GM19193 (cell line): ENCODE results near the gene ZFAND3.

Experiments
- POLR2A ChIP-seq: IDR thresholded peaks from 4 replicates; pipeline ENCODE4 v1.6.1; 2011; ENCODE audit not compliant: insufficient read depth, insufficient read length; ENCODE audit errors: extremely low read depth

The ZFAND3 gene

DNA sequence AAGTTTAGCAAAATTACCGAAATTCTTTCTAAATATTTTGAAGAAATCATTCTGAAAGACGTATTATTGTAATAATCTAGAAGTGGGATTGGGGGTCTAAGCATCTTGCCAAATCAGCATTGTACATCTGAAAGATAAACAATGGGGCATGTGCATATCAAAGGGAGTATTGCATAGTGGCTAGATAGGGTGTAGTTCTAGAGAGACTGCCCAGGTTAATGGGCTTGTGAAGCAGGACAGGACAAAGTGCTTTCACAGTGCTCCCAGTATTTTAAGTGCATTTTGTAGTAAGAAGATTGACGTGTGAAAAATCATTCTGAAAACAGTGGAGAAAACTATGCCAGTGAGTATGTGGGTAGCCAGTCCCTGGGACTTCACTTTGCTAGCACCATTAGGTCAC, 236.8 kb downstream of the ZFAND3 start:
- TF ChIP-seq POLR2A: no peak

DNA sequence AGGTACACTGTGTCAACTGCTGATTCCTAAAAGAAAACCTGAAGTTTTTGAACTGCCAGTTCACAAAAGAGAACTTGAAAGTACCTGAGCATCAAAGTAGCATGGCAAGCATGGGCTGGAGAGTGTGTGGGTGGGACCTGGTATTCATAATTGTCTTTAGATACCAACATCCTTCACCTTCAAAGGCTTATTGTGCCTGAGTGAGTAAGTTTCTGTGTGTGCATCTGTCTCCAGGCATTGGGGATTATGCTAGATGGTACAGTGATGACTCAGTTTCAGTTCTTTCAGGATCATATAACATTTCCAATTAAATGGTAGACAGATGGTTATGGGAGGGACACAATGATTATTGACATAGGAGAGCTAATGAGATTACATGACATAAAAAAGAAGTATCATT, 238.5 kb downstream of the ZFAND3 start:
- no peak for TF ChIP-seq POLR2A

DNA sequence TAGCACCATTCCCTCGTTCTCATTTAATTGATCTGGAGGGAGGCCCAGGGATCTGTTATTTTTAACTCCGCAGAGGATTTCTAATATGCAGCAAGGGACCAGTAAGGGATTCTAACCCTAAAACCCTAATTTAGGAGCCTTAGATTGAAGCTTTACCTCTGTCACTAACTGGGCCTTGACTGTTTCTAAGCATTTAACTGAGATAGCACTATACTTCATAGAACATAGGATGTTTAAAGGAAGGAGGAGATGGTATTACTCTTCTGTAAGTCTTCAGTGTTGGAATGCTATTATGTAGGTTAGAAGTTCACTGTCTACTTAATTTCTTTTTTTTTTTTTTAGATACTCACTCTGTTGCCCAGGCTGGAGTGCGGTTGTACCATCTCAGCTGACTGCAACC, 242.5 kb downstream of the ZFAND3 start:
- TF ChIP-seq POLR2A: no peak

DNA sequence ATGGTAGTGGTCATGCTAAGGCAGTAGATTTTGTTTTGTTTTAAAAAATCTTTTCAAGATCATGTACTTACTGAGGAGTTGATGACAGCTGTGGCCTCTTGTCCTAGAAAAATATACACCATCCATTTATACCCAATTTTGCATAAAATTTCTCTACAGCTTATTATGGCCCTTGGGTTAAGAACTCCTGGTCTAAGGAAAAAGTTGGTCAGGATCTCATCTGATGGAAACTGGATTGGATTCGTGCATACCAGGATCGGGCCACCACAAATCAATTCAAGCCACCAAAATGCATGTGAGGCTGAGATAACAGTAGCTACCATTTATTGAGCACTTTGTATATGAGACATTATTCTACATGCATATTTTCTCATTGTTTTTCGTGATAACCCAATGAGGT, 244.4 kb downstream of the ZFAND3 start:
- no peak for TF ChIP-seq POLR2A

- TF ChIP-seq POLR2A: no peak
Measured at GRCh38 chr6:38064431-38064830, 244.9 kb downstream of the ZFAND3 start.

GRCh38 chr6:38065734-38066305, 246.3 kb downstream of the ZFAND3 start:
- no peak for TF ChIP-seq POLR2A

GRCh38 chr6:38067263-38067980, 247.9 kb downstream of the ZFAND3 start:
- TF ChIP-seq POLR2A: no peak

DNA sequence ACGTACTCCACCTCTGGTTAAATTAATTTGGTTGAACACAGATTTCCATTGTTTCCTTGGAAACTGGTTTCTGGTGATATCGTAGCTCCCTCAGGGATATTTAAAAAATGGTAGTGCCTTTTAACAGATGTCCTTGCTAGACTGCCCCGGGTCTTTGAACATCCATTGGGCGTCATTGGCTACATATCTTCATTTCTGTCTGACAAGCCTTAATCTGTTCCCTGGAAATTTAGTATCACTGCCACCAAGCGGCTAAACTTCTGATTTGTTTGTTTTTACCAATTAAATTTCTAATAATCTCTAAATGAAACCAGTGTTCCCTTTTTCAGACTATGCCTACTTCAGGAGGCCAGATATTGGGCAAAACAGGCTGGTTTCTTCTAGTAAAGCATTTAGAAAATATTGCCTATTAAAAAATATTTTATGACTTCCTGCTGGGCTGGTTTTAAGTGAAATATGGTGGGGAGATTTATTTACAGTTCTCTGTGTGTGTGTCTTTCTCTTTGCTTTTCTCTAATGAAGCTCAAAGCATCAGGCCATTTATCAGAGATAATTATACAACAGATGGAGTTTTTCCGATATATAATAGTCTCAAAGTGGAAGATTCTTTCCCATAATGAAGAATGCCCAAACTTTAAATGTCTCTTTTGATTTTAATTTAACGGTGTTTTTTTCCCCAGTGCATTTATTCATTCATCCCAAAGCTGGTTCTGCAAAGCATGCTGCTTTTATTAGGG, 249.5 kb downstream of the ZFAND3 start:
- TF ChIP-seq POLR2A: no peak

- TF ChIP-seq POLR2A: no peak
Measured at GRCh38 chr6:38077488-38078030, 258.0 kb downstream of the ZFAND3 start.

DNA sequence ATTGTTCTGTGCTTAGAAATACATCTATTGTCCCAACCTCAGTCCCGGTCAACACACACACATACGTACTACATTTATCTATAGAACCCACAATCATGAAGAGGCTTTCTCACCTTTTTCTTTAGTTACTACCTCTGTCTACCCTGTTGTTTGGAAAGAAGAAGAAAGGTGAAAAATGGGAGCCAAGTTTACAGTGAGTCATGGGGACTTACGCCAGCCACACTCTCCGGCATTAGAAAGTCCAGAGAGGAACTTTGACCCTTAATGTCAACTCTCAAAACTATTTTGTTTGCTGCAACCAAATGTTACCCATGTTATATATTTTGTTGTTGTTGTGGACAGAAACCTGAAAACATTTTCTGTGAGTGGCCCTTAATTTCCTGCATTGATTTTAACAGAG, 259.1 kb downstream of the ZFAND3 start:
- TF ChIP-seq POLR2A: no peak

DNA sequence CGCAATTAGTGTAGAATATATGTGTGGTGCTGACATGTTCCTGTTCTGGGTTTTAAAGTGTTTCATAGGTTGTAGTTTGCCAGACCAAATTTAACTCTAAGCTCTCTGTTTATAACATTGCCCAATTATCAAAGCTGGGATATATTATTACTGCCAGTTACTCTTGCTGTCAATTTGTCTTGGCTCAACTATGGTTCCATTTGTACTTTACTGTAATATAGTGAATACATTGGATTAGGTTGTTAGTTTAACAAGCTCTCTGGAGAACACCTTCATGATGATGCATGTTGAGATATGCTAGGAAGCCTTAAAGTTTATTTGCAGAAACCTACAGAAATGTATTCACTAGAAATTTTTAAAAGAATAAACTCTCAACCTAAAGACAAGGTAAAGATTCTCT, 259.6 kb downstream of the ZFAND3 start:
- TF ChIP-seq POLR2A: no peak

- TF ChIP-seq POLR2A: no peak
Measured at GRCh38 chr6:38079537-38079936, 260.0 kb downstream of the ZFAND3 start.

DNA sequence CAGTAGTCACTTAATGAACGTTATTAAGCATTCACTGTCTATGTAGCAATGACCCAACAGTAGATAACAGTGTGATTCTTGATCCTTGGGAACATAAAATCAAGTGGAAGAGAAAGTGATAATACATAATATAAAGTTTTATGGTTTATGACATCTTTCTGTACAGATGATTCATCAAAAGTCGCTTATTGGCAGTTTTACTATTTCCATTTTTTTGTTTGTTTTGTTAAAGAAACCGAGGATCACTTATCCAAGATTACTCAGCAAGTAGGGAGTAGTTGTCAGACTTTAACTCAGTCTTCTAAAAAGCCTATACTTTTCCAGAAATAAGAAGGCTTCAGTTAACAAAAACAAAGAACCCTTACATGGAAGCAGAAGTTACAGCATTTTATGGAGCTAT, 260.8 kb downstream of the ZFAND3 start:
- no peak for TF ChIP-seq POLR2A

DNA sequence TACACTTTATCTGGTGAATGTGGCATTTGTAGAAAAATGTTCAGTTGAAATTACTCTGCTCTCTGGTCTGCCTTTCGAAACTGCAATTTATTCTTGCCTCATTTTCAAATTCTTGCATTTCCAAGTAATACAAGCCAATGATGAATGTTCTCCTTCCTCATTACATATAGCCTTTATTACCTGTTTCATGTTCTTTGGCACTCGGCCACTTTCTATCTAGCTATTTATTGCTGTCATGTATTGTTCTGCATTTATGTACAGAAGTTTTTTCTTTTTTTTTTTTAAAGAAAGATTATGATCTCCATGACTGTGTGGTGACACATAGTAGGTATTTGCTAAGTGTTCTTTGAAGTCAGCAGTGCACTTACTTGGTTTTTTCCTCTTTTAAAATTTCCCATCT, 261.4 kb downstream of the ZFAND3 start:
- TF ChIP-seq POLR2A: no peak

- TF ChIP-seq POLR2A: no peak
Measured at GRCh38 chr6:38085031-38085430, 265.5 kb downstream of the ZFAND3 start.

DNA sequence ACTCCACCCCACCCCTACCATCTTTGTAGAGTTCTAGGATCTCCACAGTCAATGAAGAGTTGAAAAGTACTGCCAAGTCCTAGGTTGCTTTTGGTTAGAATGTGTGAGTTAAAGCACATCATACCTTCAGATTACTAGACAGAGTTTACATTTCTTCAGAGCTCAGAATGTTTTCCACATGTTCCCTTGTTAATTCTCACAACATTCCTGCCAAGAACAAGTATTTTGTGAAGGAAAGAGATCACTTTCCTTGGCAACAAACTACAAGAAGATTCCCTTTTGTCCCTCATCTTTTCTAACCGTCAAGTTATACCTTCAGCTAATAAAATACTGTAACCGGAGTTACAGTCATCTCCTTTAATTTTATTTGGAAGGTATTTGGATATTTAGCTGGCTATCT, 266.8 kb downstream of the ZFAND3 start:
- no peak for TF ChIP-seq POLR2A
